ELR (cell line): Measurements from ENCODE around the gene ZBTB5.
"Not testable (repeated sequence)": the region's sequence is repeated elsewhere in the genome, so short reads cannot be mapped to it uniquely, and the experiment has no call there.

ENCODE experiments used
- DNase-seq: peaks from one replicate; pipeline ENCODE4 v3.0.0-alpha.2; 2015; ENCODE audit warnings: low read depth

The ZBTB5 gene

DNA sequence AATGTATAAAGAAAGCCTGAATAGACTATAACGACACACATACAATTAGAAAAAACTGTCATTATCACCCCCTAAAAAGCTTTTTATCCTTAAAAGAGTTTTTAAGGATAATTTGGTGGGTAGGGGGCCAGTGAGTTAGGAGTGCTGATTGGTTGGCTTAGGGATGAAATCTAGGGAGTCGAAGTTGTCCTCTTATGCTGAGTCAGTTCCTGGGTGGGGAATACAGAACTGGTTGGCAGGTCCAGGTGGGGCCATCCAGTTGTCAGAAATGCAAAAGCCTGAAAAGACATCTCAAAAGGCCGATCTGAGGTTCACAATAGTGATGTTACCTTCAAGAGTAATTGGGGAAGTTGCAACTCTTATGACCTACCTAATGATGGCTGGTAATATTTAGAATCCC is 13.6 kb downstream of the ZBTB5 start:
- DNase-seq: no peak

DNA sequence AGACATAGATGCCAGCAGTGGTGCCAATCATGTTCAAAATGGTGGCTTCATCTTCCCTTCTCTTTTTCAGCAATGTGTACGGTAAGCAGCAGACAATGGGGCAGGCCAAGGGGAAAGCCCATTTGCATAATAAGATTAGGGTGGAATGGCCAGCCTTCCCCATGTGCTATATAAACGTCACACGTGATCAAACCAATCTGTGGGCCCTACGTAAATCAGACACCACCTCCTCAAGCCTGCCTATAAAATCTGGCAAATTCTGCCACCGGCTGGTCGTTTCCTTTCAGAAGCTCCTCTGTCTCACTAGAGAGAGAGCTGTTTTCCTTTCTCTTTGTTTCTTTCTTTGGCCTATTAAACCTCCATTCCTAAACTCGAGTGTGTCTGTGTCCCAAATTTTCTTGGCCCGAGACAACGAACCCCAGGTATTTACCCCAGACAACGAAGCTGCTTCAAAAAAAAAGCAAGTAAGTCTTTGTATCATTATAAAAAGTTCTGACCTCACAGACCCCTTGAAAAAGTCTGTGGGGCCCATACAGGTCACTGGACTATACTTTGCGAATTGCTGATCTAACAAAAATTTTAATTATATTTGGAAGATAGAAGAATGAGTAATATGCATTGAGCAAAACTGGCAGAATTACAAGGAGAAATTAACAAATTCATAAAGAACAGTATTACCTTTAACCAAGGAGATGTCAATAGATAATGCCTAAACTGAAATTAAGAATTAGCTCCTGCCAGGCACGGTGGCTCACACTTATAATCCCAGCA is 15.2 kb downstream of the ZBTB5 start:
- no peak for DNase-seq

- no peak for DNase-seq
These were observed 18.1 kb downstream of the ZBTB5 start for GRCh38 chr9:37447111-37447510.

- no peak for DNase-seq
These were observed 18.8 kb downstream of the ZBTB5 start for GRCh38 chr9:37446401-37446800.

DNA sequence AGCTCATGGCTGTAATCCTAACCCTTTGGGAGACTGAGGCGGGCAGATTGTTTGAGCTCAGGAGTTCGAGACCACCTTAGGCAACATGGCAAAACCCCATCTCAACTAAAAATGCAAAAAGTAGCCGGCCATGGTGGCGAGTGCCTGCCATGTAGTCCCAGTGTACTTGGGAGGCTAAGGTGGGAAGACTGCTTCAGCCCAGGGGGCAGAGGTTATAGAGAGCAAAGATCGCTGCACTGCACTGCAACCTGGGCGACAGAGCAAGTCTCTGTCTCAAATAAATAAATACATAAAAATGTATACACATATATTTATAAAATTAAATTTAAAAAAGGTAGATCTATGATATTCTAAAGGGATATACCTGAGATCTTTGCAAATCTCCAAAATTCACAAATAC is 19.4 kb downstream of the ZBTB5 start:
- DNase-seq: no peak

GRCh38 chr9:37444890-37445289 is 20.4 kb downstream of the ZBTB5 start:
- no peak for DNase-seq

DNA sequence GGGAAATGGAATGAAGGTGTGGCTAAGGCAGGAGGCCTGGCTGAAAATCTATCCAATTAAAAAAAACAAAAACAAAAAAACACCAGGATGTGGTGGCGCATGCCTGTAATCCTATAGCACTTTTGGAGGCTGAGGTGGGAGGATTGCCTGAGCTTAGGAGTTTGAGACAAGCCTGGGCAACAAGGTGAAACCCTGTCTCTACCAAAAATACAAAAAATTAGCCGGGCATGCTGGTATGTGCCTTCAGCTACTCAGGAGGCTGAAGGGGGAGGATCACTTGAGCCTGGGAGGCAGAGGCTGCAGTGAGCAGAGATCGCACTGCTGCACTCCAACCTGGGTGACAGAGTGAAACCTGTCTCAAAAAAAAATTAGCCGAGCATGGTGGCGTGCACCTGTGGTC is 21.7 kb downstream of the ZBTB5 start:
- no peak for DNase-seq

- no peak for DNase-seq
These were observed 22.7 kb downstream of the ZBTB5 start for GRCh38 chr9:37442556-37442955.

DNA sequence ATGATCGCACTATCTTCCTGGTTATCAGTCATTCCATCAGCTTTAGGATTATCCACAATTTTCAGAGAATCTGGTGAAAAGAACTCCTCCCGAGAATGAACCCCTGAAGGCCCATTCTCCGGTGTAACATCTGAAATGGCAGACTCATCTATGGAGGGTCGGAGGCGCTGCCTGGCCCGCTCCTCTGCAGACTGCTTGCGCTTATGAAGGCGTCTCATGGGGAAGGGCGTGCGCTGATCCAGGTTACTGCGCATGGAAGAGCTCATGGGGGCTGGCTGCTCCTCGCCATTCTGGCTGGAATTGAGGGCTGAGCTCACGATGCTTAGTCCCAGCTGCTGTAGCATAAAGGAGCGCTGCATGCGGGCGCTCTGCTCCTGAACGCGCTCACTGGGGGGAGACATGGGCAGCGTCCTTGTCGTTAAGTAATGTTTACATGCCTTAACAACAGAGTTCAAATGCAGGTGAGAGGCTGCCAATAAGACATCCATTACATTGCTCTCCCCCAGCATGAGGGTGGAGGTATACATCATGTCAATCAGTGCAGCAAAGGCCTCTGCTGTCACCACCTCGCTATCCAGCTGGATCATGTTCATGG is 23.4 kb downstream of the ZBTB5 start:
- DNase-seq: no peak

DNA sequence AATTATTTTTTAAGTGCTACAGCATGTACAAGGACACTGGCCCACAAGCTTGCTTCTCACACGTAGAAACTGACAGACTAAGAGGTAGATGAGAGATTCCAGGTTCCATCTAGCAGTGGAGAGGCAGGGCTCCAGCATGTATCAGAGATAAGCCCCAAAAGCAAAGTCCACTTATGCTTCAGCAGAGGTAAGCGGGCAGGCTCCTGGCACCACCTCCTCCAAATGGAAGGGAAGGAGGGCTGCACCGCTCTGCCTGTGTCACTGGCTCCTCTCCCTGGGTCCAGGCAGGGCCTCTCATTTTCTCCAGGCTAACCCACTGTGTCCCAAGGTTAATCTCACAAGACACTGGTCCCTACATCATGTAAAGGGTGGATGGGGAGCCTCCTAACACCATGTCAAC is 26.9 kb downstream of the ZBTB5 start:
- DNase-seq: no peak

DNA sequence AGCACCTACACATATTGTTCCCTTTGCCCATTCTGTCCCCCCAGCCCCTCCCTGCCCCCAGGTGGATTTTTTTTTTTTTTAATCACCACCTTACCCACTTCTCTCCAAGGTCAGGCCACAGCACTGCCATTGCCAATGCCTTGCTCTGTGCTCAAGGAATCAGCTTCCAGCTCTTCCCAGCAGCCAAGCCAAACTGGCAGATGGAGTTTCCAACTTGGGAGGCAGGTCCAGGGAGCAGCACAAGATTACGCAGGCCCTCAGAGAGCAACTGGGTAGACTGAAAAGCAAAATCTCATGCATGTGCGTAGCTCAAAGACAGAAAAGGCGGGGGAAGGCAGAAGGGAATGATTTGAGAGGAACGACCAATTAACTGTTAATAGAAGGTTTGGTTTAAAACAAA is 27.6 kb downstream of the ZBTB5 start:
- no peak for DNase-seq

- no peak for DNase-seq
These were observed 28.2 kb downstream of the ZBTB5 start for GRCh38 chr9:37437010-37437409.

- DNase-seq: no peak
These were observed 28.7 kb downstream of the ZBTB5 start for GRCh38 chr9:37436540-37436939.

GRCh38 chr9:37433867-37434371 is 31.3 kb downstream of the ZBTB5 start:
- DNase-seq: no peak

- DNase-seq: no peak
These were observed 33.2 kb downstream of the ZBTB5 start for GRCh38 chr9:37432020-37432419.

DNA sequence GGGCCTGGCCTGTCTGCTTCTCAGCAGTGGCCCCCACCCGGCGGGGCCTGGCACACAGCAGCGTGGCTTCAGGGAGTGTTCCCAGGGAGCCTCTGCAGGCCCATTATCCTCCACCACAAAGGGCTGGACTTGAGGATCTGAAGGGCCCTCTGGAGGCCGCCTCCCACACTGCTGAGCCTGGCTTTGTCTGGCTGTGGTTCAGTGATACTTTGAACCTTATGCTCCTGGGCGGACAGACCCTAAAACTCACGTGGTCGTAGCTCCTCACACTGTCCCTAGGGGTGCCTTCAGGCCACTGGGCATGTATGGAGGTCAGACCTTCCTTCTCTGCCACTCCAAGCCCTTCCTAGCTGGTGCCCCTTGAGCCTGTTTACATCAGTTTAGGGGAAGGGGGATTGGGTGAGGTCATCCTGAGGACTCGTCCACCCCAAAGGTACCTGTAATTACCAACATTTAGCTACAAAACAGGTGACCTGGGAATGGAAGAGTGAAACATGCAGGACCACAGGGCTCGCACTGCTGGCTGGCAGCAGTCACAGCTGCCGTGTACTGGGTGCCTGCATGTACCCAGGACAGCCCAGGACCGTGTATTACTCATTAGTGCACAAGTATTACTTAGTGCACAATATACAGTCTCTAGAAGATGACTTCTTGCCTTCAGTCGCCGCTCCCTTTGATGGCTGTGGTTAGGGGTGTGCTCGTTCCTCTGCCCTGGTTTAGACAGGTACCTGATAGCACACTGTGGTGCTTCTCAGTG is 34.2 kb downstream of the ZBTB5 start:
- no peak for DNase-seq

DNA sequence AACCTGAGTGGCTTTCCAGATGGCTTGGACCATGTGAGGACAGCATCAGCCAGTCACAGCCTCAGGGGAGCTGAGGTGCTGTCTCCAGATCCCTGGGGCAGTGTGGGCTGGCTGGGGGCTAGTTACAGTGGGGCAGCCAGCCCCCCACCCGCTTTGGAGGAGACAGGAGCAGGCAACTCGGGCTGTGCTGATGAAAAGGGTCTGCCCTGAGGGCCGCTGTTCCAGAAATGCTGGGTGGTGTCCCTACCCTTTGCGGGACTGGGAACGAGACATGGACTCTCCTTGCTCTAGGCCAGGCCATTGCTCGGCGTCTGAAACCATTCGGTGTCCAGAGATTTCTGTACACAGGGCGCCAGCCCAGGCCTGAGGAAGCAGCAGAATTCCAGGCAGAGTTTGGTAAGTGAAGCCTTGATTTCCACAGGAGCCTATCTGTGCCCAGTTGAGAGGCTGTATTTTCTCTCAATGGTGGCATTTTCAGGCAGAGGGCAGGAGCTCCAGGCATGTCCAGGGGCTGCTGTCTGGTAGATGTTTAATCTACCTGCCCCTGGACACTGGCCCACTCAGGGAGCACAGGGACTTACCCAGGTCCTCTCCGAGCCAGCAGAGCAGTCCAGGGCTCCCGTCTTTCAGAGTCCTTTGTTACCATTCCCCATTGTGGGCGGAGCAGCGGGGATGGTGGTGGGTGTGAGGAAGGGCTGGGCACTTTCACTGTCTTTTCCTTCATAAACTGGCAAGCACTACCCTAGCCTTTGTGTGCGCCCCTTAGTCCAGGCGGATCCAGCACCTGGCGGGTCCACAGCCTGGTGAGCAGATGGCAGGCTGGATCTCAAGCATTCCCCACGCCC is 35.6 kb downstream of the ZBTB5 start:
- no peak for DNase-seq

DNA sequence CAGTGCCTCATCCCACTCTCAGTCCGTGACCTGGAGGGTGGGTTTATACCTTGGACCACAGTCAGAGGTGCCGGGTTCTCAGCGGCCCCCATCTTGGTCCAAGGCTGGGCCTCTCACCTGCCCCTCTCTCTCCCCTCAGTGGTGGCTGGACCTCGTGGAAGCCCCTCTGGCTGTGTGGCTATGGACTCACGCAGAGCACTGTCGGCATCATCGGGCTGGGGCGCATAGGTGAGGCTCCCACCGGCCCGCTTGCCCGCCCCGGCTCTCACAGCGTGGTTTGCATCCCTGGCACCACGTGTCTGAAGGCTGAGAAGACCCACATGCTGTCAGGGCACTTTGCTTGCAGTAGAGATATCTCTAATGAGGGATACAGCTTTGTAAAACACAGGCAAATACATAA is 36.9 kb downstream of the ZBTB5 start:
- no peak for DNase-seq

DNA sequence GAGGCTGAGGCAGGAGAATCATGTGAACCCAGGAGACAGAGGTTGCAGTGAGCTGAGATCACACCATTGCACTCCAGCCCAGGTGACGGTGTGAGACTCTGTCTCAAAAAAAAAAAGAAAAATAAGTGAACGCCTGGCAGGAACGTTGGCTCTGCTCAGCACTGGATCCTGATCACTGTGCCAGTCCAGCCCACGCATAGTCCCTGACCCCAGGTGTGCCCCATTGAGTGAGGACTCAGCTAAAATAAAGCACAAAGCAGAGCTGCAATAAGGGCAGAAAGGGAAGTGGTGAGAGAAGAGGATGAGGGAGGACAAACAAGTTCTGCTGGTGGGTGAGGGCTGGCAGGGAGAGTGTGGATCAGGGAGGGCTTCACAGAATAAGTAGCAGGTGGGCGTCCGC is 38.4 kb downstream of the ZBTB5 start:
- no peak for DNase-seq

GRCh38 chr9:37426431-37426830 is 38.8 kb downstream of the ZBTB5 start:
- DNase-seq: not testable (repeated sequence)

- no peak for DNase-seq
These were observed 39.9 kb downstream of the ZBTB5 start for GRCh38 chr9:37425298-37425752.

GRCh38 chr9:37424686-37425297 is 40.5 kb downstream of the ZBTB5 start:
- DNase-seq: no peak
